Measurements from ENCODE around the gene RNU6-1. TPM values are rescaled to one million over a fixed set of nuclear protein-coding genes. Genes with fewer than 3 reads are reported as not detected.
A peak's percentile ranks its signal among the peaks of the same experiment; 100 is the strongest.

The RNU6-1 gene
- total RNA-seq, 1 experiment from 2014 or later, result not detected

GRCh38 chr15:67841513-67841762, 1.6 kb upstream of the RNU6-1 start (continued):
- TF ChIP-seq, protein P1, sequence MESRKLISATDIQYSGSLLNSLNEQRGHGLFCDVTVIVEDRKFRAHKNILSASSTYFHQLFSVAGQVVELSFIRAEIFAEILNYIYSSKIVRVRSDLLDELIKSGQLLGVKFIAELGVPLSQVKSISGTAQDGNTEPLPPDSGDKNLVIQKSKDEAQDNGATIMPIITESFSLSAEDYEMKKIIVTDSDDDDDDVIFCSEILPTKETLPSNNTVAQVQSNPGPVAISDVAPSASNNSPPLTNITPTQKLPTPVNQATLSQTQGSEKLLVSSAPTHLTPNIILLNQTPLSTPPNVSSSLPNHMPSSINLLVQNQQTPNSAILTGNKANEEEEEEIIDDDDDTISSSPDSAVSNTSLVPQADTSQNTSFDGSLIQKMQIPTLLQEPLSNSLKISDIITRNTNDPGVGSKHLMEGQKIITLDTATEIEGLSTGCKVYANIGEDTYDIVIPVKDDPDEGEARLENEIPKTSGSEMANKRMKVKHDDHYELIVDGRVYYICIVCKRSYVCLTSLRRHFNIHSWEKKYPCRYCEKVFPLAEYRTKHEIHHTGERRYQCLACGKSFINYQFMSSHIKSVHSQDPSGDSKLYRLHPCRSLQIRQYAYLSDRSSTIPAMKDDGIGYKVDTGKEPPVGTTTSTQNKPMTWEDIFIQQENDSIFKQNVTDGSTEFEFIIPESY (IDR thresholded peaks at IDR 0.05; ENCODE audit: extremely low read depth, insufficient replicate concordance, low read length), result no peak

DNA sequence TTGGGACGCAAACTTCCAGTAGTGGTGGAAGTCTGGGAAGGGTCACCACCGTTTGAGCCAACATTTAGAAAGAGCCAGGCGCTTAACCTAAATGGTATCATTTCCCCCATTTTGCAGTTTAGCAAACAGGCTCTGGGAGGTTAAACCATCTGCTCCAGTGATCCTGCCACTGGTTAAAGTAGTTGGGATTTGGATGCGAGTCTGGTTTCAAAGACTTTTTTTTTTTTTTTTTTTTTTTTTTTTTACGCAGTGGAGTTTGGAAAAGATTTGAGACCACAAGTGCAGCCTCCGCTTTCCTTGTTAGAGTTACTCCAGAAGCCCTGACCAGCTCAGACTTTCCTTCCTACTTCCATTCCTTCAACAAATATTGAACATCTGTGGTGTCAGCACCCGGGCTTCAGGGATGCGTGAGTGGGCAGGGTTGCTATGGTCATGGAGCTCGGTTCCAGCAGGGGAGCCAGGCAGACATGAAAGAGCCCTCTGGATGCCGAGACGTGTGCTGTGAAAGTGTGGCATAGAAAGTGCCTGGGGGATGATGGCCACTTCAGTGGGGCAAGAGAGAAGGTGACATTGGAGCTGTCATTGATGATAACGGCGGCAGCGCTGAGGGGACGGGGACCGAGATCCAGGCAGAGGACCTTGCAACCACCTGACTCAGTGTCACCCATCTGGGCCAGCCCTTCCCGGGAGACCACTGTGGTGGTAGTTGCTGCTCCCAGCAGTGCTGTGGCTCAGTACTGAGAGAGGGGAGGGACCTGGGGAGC, 1.1 kb upstream of the RNU6-1 start:
- Histone ChIP-seq H3K4me3 (replicated peaks in 1 of 2; ENCODE audit: low read depth in 1 of 2, low read length in 2 of 2) (peak overlapping the region; percentile 59 to 72), H3K9me2 (ENCODE audit: insufficient read depth) (no peaks in the 10 kb centered on the region), H3K4me1 (ENCODE audit: control insufficient read depth in 1 of 2, insufficient read depth in 2 of 2, low read length in 2 of 2) (peaks cover 5 to 33% of the 10 kb centered on the region in 2 experiments; a peak in 3 of 4 replicates), H3K79me2 (ENCODE audit: insufficient read depth, low read length) (no peaks in the 10 kb centered on the region), H3K4me2 (ENCODE audit: low read length) (peak overlapping the region; percentile 98), H3K27me3 (ENCODE audit: insufficient read depth, low read length) (no peaks in the 10 kb centered on the region), H4K20me1 (ENCODE audit: insufficient read depth) (no peaks in the 10 kb centered on the region), H3K9ac (ENCODE audit: low read length) (peak overlapping the region; percentile 80), H3K27ac (ENCODE audit: low read depth, low read length) (peak overlapping the region; percentile 47; the same call in 1 of the 2 replicates), H2AFZ (ENCODE audit: low read depth, low read length, poor library complexity, severe bottlenecking) (peak overlapping the region; percentile 57), H3K9me3 (ENCODE audit: control insufficient read depth in 1 of 2, insufficient read depth in 1 of 2, low read depth in 1 of 2, low read length in 2 of 2) (no peaks in the 10 kb centered on the region), H3K36me3 (ENCODE audit: control insufficient read depth in 1 of 2, insufficient read depth in 2 of 2, low read length in 2 of 2) (no peaks in the 10 kb centered on the region)
- DNase-seq (ENCODE audit: low read depth, low spot score), result no peak
- ATAC-seq, result no peak
- TF ChIP-seq SIN3A (IDR thresholded peaks at IDR 0.05; ENCODE audit: low read depth) (no peak), ELF1 (IDR thresholded peaks at IDR 0.05; ENCODE audit: borderline replicate concordance, low read depth) (no peak), EZH2 (IDR thresholded peaks at IDR 0.05) (no peak), EGR1 (IDR thresholded peaks at IDR 0.05; ENCODE audit: low read depth) (no peak), TCF7L2 (IDR thresholded peaks at IDR 0.05; ENCODE audit: borderline replicate concordance, extremely low read depth, insufficient read depth, insufficient read length) (no peak), SP1 (IDR thresholded peaks at IDR 0.05; ENCODE audit: low read depth) (no peak), CTCF (IDR thresholded peaks at IDR 0.05 in 2 of 3, conservative IDR thresholded peaks at IDR 0.05 in 1 of 3; ENCODE audit: borderline replicate concordance in 1 of 3, insufficient read depth in 1 of 3, low read depth in 2 of 3, low read length in 2 of 3) (no peak), SRF (IDR thresholded peaks at IDR 0.05; ENCODE audit: low read depth) (no peak), MAX (IDR thresholded peaks at IDR 0.05) (no peak)
- TF ChIP-seq, protein P2, sequence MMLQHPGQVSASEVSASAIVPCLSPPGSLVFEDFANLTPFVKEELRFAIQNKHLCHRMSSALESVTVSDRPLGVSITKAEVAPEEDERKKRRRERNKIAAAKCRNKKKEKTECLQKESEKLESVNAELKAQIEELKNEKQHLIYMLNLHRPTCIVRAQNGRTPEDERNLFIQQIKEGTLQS (IDR thresholded peaks at IDR 0.05), result no peak
- TF ChIP-seq, protein P1 (IDR thresholded peaks at IDR 0.05; ENCODE audit: extremely low read depth, insufficient replicate concordance, low read length), result no peak
- ChIA-PET RAD21 (ENCODE audit: low non-redundant PET in 1 of 2, low total read pairs in 2 of 2, uncharacterized antibody in 2 of 2, unreplicated experiment in 2 of 2) (no interaction called here), POLR2A (no interaction called here), CTCF (no interaction called here)
- intact Hi-C loops (cut with micrococcal nuclease), result no loop called here
- BruUV-seq (replicated peaks), result TSS peak; percentile 85

Measured in HCT116 (cell line).